ENCODE data around the gene RBMS3.

GRCh38 chr3:29587340-29587739 is 306.5 kb downstream of the RBMS3 start:
- no peak for TF ChIP-seq CTCF (conservative IDR thresholded peaks at IDR 0.05; ENCODE audit: low read depth, low read length)
- TF ChIP-seq EZH2 (IDR thresholded peaks at IDR 0.05; ENCODE audit: borderline replicate concordance, low read depth, low read length, poor library complexity, severe bottlenecking): no peak

Measured in A673 (cell line).